Breast epithelium (tissue), 3 donors: Measurements from ENCODE around the gene ARMH4.

Experiments
- POLR2A ChIP-seq: fragments of 450-650 bp; IDR thresholded peaks from one replicate; pipeline ENCODE4 v1.6.1; 2016; ENCODE audit warnings: antibody characterized with exemption, mild to moderate bottlenecking, moderate library complexity
- POLR2AphosphoS5 ChIP-seq, 3 donors: sonication (generic); formaldehyde crosslinking; IDR thresholded peaks; one replicate each; pipeline ENCODE4 v1.6.1; 2017; ENCODE audit warnings: antibody characterized with exemption in 3 of 3
- TF ChIP-seq, protein P1 (sequence below), 3 donors: fragments of 450-650 bp; IDR thresholded peaks; one replicate each; pipeline ENCODE4 v1.5.1; 2016 to 2017; ENCODE audit warnings: antibody characterized with exemption in 3 of 3, mild to moderate bottlenecking in 3 of 3, moderate library complexity in 3 of 3

DNA sequence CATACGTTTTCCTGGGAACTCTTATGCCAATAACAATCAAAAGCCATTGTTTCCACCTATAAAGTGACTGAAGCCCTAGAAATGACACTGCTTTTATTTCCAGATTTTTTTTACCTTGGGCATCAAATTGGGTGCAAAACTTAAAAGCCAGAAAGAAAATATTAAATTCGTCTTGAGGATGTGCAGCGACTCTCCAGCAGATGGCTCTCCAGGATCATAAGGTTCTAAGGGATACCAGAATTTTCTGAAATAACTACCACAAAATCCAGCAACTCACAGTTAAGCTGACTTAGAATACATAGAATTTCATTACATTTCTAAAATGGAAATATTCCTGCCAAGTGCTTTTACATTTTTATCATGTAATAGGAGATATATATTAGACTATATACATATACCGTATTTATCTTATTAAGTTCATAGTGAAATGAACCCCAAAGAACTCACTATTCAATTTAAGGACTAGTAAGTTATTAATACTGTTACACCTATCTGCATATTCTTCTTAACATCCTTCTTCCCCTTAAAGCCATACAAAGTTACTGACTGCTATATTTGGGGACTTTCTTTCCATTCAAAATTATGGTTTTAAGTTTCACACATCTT is 44.0 kb downstream of the ARMH4 start:
- no peak for TF ChIP-seq POLR2A
- TF ChIP-seq, protein P1, sequence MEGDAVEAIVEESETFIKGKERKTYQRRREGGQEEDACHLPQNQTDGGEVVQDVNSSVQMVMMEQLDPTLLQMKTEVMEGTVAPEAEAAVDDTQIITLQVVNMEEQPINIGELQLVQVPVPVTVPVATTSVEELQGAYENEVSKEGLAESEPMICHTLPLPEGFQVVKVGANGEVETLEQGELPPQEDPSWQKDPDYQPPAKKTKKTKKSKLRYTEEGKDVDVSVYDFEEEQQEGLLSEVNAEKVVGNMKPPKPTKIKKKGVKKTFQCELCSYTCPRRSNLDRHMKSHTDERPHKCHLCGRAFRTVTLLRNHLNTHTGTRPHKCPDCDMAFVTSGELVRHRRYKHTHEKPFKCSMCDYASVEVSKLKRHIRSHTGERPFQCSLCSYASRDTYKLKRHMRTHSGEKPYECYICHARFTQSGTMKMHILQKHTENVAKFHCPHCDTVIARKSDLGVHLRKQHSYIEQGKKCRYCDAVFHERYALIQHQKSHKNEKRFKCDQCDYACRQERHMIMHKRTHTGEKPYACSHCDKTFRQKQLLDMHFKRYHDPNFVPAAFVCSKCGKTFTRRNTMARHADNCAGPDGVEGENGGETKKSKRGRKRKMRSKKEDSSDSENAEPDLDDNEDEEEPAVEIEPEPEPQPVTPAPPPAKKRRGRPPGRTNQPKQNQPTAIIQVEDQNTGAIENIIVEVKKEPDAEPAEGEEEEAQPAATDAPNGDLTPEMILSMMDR (IDR thresholded peaks at IDR 0.05), result peak; percentile 15 to 67 (median 53)
- no peak for TF ChIP-seq POLR2AphosphoS5 (IDR thresholded peaks at IDR 0.05)
